CD4-positive, alpha-beta T cell (primary cell): Measurements from ENCODE around the gene MYL12A. TPM values are rescaled to one million over a fixed set of nuclear protein-coding genes. Genes with fewer than 3 reads are reported as not detected.
"Not testable (repeated sequence)": the region's sequence is repeated elsewhere in the genome, so short reads cannot be mapped to it uniquely, and the experiment has no call there.

ENCODE experiments used
- ATAC-seq: fragments of 200-7000 bp; cut with Tn5 transposase; one replicate; pipeline ENCODE4 v1.10.0; 2022; ENCODE audit warnings: mild to moderate bottlenecking; ENCODE audit not compliant: poor library complexity
- CTCF ChIA-PET: fragments of 350-600 bp; sonication (Branson Sonifier 250); formaldehyde crosslinking; loops from one replicate; lab custom pipeline; 2021; ENCODE audit warnings: antibody characterized with exemption, inconsistent platforms; lab: Charles Lee
- POLR2A ChIA-PET: fragments of 350-600 bp; sonication (Branson Sonifier 250); formaldehyde crosslinking; loops from one replicate; lab custom pipeline; 2021; ENCODE audit warnings: antibody characterized with exemption, inconsistent platforms; lab: Charles Lee
- DNase-seq, 14 experiments: peaks; one replicate each; pipeline ENCODE4 v3.0.0-alpha.2; 2013 to 2020; ENCODE audit warnings: mixed read lengths in 2 of 14
- H3K27ac ChIP-seq, 2 donors: one replicate each; pipeline versions ENCODE4 v1.5.1 to v1.7.0; 2013; ENCODE audit warnings: low read length in 2 of 2, low read depth in 1 of 2, mild to moderate bottlenecking in 1 of 2
- H3K27me3 ChIP-seq, 2 experiments: 1 replicate in 1 of 2; 2 replicates in 1 of 2; pipeline versions ENCODE4 v1.6.1 to v1.7.0; 2013; ENCODE audit warnings: low read length in 2 of 2, control low read depth in 1 of 2, mild to moderate bottlenecking in 1 of 2, moderate library complexity in 1 of 2; ENCODE audit not compliant: insufficient read depth in 2 of 2, control insufficient read depth in 1 of 2
- H3K36me3 ChIP-seq: one replicate; pipeline ENCODE4 v1.6.1; 2013; ENCODE audit warnings: low read length, control low read depth; ENCODE audit not compliant: insufficient read depth
- H3K4me1 ChIP-seq: one replicate; pipeline ENCODE4 v1.6.1; 2013; ENCODE audit warnings: low read length, control low read depth; ENCODE audit not compliant: insufficient read depth
- H3K4me3 ChIP-seq: one replicate; pipeline ENCODE4 v1.5.1; 2013; ENCODE audit warnings: mild to moderate bottlenecking, low read length, moderate library complexity
- H3K9me3 ChIP-seq, 2 experiments: 1 replicate in 1 of 2; 2 replicates in 1 of 2; pipeline versions ENCODE4 v1.6.1 to v1.7.0; 2013; ENCODE audit warnings: low read length in 2 of 2, mild to moderate bottlenecking in 2 of 2, control low read depth in 1 of 2, moderate library complexity in 1 of 2; ENCODE audit not compliant: control insufficient read depth in 1 of 2, insufficient read depth in 1 of 2
- H3K27ac Mint-ChIP-seq: one replicate; pipeline ENCODE4 v1.8.0; 2020; ENCODE audit warnings: mixed read lengths
- H3K27me3 Mint-ChIP-seq: one replicate; pipeline ENCODE4 v1.8.0; 2021; ENCODE audit warnings: mixed read lengths
- H3K36me3 Mint-ChIP-seq: one replicate; pipeline ENCODE4 v1.8.0; 2021; ENCODE audit warnings: low read depth, mixed read lengths
- H3K4me1 Mint-ChIP-seq: one replicate; pipeline ENCODE4 v1.8.0; 2021; ENCODE audit warnings: low read depth, mixed read lengths
- H3K4me3 Mint-ChIP-seq: one replicate; pipeline ENCODE4 v1.8.0; 2020; ENCODE audit warnings: mild to moderate bottlenecking, mixed read lengths
- H3K9me3 Mint-ChIP-seq: one replicate; pipeline ENCODE4 v1.8.0; 2020; ENCODE audit warnings: mixed read lengths
- CTCF ChIP-seq: fragments of 200-600 bp; IDR thresholded peaks from one replicate; pipeline ENCODE4 v1.8.0; 2022; ENCODE audit warnings: antibody characterized with exemption, mild to moderate bottlenecking
- intact Hi-C, 2 experiments: fragments of 100-400 bp; cut with DNase I in 1 of 2; cut with micrococcal nuclease in 1 of 2; formaldehyde crosslinking; loops; one replicate each; pipeline versions ENCODE4 v1.15.1 to v1.9.0; 2023 to 2025; cut with DNase I, micrococcal nuclease
- total RNA-seq, 174 experiments: library from RNA in 2 of 174; stranded (reverse) in 2 of 174; gene quantifications; one replicate each; pipeline ENCODE4 v1.2.3 and lab custom pipeline; 2021 to 2026

The MYL12A gene
- total RNA-seq, 2 experiments from 2014 or later: 188 to 190 TPM

GRCh38 chr18:3269914-3270299 is 22.3 kb downstream of the MYL12A start:
- H3K4me1 Mint-ChIP-seq: peaks cover 73% of the 10 kb centered on the region
- ATAC-seq (no peak), DNase-seq (no peak)
- peak overlapping the region; percentile 74 for H3K27ac Mint-ChIP-seq
- peak overlapping the region; percentile 12 for H3K4me3 Mint-ChIP-seq
- CTCF ChIA-PET: interaction anchor here (0.9 to 1.1 kb wide), 2 partner anchors 9 to 28 kb away, joined by 3 read pairs; no protein-coding TSS in a partner anchor
- intact Hi-C loops: no loop called here
- no peak for TF ChIP-seq CTCF
- Histone ChIP-seq H3K9me3 (no peaks in the 10 kb centered on the region), H3K27ac (peak overlapping the region in 1 of 2 donors; percentile 29), H3K4me1 (peaks cover 39% of the 10 kb centered on the region), H3K4me3 (no peak overlapping the region), H3K27me3 (no peaks in the 10 kb centered on the region), H3K36me3 (peaks cover 26% of the 10 kb centered on the region)
- peaks cover 38% of the 10 kb centered on the region for H3K36me3 Mint-ChIP-seq
- POLR2A ChIA-PET: interaction anchor here (0.7 kb wide), 1 partner anchor 24 kb away, joined by 4 read pairs; no protein-coding TSS in a partner anchor
- H3K27me3 Mint-ChIP-seq: no peaks in the 10 kb centered on the region
- H3K9me3 Mint-ChIP-seq: no peaks in the 10 kb centered on the region

GRCh38 chr18:3273042-3273441 is 25.4 kb downstream of the MYL12A start:
- ATAC-seq (no peak), DNase-seq (no peak)
- no peaks in the 10 kb centered on the region for H3K27me3 Mint-ChIP-seq
- no peak overlapping the region for H3K4me3 ChIP-seq
- peaks cover 56% of the 10 kb centered on the region for H3K36me3 ChIP-seq
- H3K4me1 ChIP-seq: peaks cover 14% of the 10 kb centered on the region
- peak overlapping the region in 1 of 2 donors; percentile 20 for H3K27ac ChIP-seq
- ChIA-PET CTCF (interaction anchor here (1.4 to 1.8 kb wide), 2 partner anchors 9 to 393 kb away, joined by 3 to 4 read pairs; no protein-coding TSS in a partner anchor), POLR2A (no interaction called here)
- intact Hi-C loops: no loop called here
- no peaks in the 10 kb centered on the region for H3K27me3 ChIP-seq
- no peaks in the 10 kb centered on the region for H3K9me3 Mint-ChIP-seq
- peak overlapping the region; percentile 86 for H3K27ac Mint-ChIP-seq
- H3K4me1 Mint-ChIP-seq: peaks cover 43% of the 10 kb centered on the region
- no peak overlapping the region for H3K4me3 Mint-ChIP-seq
- H3K9me3 ChIP-seq: no peaks in the 10 kb centered on the region
- no peak for TF ChIP-seq CTCF
- peaks cover 60% of the 10 kb centered on the region for H3K36me3 Mint-ChIP-seq

DNA sequence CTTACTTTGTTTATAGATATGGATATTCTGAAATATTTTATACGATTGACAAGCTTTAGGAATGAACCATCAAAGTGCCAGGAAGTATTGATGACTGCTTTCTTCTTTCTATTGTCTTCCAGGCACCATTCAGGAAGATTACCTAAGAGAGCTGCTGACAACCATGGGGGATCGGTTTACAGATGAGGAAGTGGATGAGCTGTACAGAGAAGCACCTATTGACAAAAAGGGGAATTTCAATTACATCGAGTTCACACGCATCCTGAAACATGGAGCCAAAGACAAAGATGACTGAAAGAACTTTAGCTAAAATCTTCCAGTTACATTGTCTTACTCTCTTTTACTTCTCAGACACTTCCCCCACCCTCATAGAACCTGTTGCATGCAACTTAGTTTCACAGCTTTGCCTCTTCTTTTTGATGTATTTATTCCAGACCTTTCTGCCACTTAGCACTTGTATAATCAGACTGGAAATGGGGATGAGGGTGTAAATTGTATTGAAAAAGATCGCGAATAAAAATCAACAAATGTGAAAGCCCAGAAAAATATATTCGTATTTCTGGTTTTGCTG is 30.1 kb downstream of the MYL12A start:
- H3K4me1 ChIP-seq, H3K4me3 Mint-ChIP-seq, ATAC-seq, H3K4me1 Mint-ChIP-seq, H3K9me3 ChIP-seq, H3K27ac ChIP-seq, H3K27me3 ChIP-seq, H3K9me3 Mint-ChIP-seq, H3K4me3 ChIP-seq, H3K27me3 Mint-ChIP-seq, H3K27ac Mint-ChIP-seq, intact Hi-C loops: not testable (repeated sequence)
- peaks cover 60% of the 10 kb centered on the region for H3K36me3 ChIP-seq
- peaks cover 61% of the 10 kb centered on the region for H3K36me3 Mint-ChIP-seq
- DNase-seq: peak in 1 of 14 experiments; percentile 34
- CTCF ChIA-PET: interaction anchor here (0.6 to 1.5 kb wide), 4 partner anchors 11 to 388 kb away, joined by 3 read pairs; no protein-coding TSS in a partner anchor
- POLR2A ChIA-PET: interaction anchor here (0.9 kb wide), 1 partner anchor 388 kb away, joined by 4 read pairs; no protein-coding TSS in a partner anchor
